ENCODE measurements around the gene ESYT2. TPM values are rescaled to one million over a fixed set of nuclear protein-coding genes. Genes with fewer than 3 reads are reported as not detected.
"Not testable (repeated sequence)": the region's sequence is repeated elsewhere in the genome, so short reads cannot be mapped to it uniquely, and the experiment has no call there.

The ESYT2 gene
- total RNA-seq, 8 experiments from 2014 or later = 10.9 to 141 (median 26.2) TPM

DNA sequence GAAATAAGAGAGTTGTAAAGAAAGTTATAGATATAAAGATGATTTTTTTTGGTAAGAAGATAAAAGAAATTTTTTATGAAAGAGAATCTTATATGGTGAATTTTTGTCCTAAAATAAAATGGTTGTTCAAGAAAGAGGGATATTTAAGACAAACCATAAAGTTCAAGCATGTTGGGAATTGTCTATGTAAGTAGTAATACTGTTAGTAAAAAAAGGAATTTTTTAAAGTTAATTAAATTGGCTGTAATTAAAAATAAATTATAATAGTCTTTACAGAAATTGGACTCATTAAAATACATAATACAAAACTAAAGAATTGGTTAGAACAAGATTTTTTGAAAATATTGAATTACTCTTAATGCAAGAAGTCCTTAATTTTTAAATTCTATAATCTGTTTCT, 17.0 kb upstream of the ESYT2 start:
- Histone ChIP-seq H3K4me1 (replicated peaks in 1 of 2) (peaks cover 8 to 10% of the 10 kb centered on the region in 2 donors), H3K4me3 (no peak overlapping the region), H3K27ac (no peak overlapping the region)
- ATAC-seq (replicated peaks in 6 of 8) = no peak
- in situ Hi-C loops (cut with MboI; ENCODE audit: low pct_unique_long_range_greater_than_20kb in 2 of 9, low sequenced_read_pairs in 9 of 9, unreplicated experiment in 9 of 9) = no loop called here

DNA sequence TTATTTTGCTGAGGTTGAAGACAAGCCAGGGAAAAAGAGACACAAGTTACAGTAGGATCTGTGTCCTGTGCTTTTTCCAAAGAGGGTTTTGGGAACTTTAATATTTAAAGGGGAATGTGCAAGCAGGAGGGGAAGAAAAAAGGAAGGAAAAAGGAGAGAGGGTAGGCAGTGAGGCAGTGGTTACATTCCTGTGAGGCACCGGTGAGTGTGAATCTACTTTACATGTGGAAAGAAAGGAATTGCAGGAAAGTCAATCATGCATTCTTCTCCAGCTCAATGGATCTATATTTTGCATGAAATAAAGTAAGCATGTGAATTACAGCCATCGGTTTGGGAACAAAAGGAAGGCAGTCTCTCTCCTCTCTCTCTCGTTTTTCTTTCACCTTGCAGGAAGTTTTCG, 14.5 kb upstream of the ESYT2 start:
- in situ Hi-C loops (cut with MboI; ENCODE audit: low pct_unique_long_range_greater_than_20kb in 2 of 9, low sequenced_read_pairs in 9 of 9, unreplicated experiment in 9 of 9) = no loop called here
- Histone ChIP-seq H3K4me3 (no peak overlapping the region), H3K4me1 (replicated peaks in 1 of 2) (peaks cover 8 to 10% of the 10 kb centered on the region in 2 donors), H3K27ac (no peak overlapping the region)
- 4 to 48% (median 32%) methylated on average over 1 to 4 of the region's 4 CpGs for WGBS, 10 experiments
- peak in 1 of 8 experiments; percentile 25 for ATAC-seq (replicated peaks in 6 of 8)

DNA sequence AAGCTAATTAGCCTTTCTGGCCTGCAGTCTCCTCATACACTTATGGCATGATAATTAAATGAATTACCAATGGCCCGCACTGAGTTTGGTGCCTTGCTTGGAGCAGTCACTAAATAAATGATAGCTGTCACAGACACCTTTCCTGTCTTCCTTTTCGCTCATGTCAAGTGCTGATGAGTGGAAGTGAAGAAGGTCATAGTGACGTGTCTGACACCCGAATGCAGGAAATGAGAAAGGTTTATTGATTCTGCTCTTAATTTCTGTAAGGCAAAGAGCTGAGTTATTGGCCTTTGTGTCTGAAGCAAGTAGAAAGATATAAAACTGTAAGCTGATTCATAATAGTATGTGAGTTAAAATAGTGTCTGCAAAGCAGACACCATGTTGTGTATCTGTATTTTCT, 13.2 kb upstream of the ESYT2 start:
- WGBS, 10 experiments = 58 to 100% (median 82%) methylated on average over 2 to 4 of the region's 4 CpGs; no CpG with 5 or more reads in 4 of the 10 experiments
- Histone ChIP-seq H3K4me3 (no peak overlapping the region), H3K4me1 (replicated peaks in 1 of 2) (peaks cover 8 to 10% of the 10 kb centered on the region in 2 donors), H3K27ac (no peak overlapping the region)
- in situ Hi-C loops (cut with MboI; ENCODE audit: low pct_unique_long_range_greater_than_20kb in 2 of 9, low sequenced_read_pairs in 9 of 9, unreplicated experiment in 9 of 9) = no loop called here
- peak in 1 of 8 experiments; percentile 25 for ATAC-seq (replicated peaks in 6 of 8)

DNA sequence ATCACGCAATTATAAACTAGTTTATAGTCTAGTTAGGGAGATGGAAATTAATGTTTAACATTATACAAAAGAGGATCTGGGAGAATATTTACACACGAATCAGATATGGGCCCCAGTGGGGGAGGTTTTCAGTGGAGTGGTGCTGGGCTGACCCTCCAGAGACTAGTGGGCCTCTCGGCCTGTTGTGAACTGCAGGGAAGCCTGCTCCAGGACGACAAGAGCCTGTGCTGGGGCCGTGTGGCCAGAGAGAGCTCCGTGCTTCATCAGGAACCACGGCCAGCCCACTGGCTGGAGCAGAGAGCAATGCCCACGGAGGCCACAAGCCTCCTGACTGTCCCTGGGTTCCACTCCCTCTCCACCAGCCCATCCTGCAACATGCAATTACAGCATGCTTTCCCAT, 11.3 kb upstream of the ESYT2 start:
- in situ Hi-C loops (cut with MboI; ENCODE audit: low pct_unique_long_range_greater_than_20kb in 2 of 9, low sequenced_read_pairs in 9 of 9, unreplicated experiment in 9 of 9) = no loop called here
- ATAC-seq (replicated peaks in 6 of 8) = no peak
- H3K4me3 ChIP-seq = no peak overlapping the region
- H3K27ac ChIP-seq = no peak overlapping the region
- 28 to 100% (median 58%) methylated on average over 1 to 5 of the region's 8 CpGs; no CpG with 5 or more reads in 4 of the 10 experiments for WGBS, 10 experiments
- peaks cover 8 to 10% of the 10 kb centered on the region in 2 donors for H3K4me1 ChIP-seq (replicated peaks in 1 of 2)

DNA sequence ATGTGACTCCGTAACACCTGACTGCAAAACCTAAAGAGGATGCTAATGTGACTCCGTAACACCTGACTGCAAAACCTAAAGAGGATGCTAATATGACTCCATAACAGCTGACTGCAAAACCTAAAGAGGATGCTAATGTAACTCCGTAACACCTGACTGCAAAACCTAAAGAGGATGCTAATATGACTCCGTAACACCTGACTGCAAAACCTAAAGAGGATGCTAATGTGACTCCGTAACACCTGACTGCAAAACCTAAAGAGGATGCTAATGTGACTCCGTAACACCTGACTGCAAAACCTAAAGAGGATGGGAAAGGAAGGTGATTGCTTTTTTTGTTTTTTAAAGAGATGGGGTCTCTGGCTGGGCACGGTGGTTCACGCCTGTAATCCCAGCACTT, 9.9 kb upstream of the ESYT2 start:
- H3K27ac ChIP-seq; in situ Hi-C loops (cut with MboI; ENCODE audit: low pct_unique_long_range_greater_than_20kb in 2 of 9, low sequenced_read_pairs in 9 of 9, unreplicated experiment in 9 of 9); H3K4me3 ChIP-seq; ATAC-seq (replicated peaks in 6 of 8): not testable (repeated sequence)
- WGBS, 10 experiments = no CpG with 5 or more reads among the region's 8 CpGs
- peaks cover 13 to 16% of the 10 kb centered on the region in 2 donors for H3K4me1 ChIP-seq (replicated peaks in 1 of 2)

DNA sequence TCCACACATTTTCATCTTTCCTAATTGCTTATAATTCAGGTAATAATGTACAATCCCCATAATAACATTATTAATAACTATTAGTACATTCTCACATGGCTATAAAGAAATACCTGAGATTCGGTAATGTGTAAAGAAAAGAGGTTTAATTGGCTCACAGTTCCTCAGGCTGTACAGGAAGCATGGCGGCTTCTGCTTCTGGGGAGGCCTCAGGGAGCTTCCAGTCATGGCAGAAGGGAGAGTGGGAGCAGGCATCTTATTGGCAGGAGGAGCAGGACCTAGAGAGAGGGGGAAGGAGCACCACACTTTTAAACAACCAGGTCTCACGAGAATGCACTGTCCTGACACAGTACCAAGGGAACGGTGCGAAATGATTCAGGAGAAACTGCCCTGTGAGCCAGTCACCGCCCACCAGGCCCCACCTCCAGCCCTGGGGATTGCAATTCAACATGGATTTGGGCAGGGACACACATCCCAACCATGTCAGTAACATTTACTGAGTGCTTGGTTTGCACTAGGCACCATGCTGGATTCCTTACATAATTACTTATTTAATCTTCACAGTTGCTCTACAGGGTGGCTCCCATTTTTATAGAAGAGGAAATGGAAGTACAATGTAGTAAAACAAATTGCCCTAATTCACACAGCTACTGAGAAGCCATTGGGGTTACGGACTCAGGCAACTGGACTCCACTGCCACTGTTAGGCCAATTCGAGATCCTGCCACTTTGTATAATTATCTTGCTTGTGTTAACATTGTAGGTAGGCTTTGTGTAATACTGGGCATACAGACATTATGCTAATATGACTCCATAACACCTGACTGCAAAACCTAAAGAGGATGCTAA, 8.7 kb upstream of the ESYT2 start:
- peak in 2 of 8 experiments; percentile 34 to 92 for ATAC-seq (replicated peaks in 6 of 8)
- in situ Hi-C loops (cut with MboI; ENCODE audit: low pct_unique_long_range_greater_than_20kb in 2 of 9, low sequenced_read_pairs in 9 of 9, unreplicated experiment in 9 of 9) = no loop called here
- WGBS, 10 experiments = 54 to 100% (median 80%) methylated on average over 1 to 7 of the region's 8 CpGs; no CpG with 5 or more reads in 1 of the 10 experiments
- H3K4me3 ChIP-seq = no peak overlapping the region
- H3K27ac ChIP-seq = no peak overlapping the region
- peaks cover 6 to 9% of the 10 kb centered on the region in 2 donors for H3K4me1 ChIP-seq (replicated peaks in 1 of 2)

DNA sequence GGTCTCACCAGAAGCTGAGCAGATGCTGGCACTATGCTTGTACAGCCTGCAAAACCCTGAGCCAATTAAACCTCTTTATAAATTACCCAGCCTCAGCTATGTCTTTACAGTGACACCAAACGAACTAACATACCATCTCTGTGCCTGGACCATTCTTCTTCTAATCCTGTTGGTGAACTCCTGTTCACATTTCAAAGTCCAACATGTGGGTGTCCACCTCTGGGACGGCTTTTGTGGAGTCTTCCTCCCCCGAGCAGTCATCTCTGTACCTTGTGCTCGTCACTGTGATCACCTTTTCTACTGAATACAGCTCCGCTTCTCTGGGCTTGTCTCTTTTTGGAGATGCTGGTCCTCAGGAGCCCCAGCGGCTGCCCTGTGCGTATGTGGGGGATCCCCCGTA, 7.4 kb upstream of the ESYT2 start:
- in situ Hi-C loops (cut with MboI; ENCODE audit: low pct_unique_long_range_greater_than_20kb in 2 of 9, low sequenced_read_pairs in 9 of 9, unreplicated experiment in 9 of 9) = no loop called here
- no peak for ATAC-seq (replicated peaks in 6 of 8)
- WGBS, 10 experiments = 50 to 100% (median 87%) methylated on average over 1 to 7 of the region's 8 CpGs; no CpG with 5 or more reads in 4 of the 10 experiments

DNA sequence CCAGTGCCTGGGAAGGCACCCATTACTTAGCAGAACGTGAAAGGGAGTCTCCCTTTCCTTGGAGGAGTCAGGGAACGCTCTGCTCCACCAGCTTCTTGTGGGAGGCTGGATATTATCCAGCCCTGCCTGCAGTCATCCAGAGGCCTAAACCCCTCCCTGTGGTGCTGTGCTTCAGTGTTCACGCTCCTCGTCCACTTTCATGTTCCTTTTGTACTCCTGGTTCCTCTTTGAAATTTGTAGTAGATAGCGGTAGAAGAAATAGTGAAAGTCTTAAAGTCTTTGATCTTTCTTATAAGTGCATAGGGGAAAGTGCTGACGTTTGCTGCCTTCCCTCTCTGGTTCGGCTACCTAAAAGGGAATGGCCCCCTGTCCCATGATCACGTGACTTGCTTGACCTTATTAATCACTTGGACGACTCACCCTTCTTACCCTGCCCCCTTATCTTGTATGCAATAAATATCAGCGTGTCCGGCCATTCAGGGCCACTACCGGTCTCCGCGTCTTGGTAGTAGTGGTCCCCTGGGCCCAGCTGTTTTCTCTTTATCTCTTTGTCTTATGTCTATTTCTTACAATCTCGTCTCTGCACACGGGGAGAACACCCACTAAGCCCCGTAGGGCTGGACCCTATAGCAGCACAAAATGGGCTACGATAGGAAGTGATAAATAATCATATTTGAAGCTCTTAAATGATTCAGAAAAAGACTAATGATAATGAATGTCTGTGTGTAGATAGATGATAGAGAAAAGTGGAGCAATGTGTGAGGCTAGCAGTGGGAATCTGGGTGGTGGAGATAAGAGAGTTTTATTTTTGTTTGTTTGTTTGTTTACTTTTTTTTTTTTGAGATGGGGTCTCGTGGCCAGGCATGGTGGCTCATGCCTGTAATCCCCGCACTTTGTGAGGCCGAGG, 5.8 kb upstream of the ESYT2 start:
- 38 to 95% (median 60%) methylated on average over 3 to 19 of the region's 21 CpGs; no CpG with 5 or more reads in 1 of the 10 experiments for WGBS, 10 experiments
- peak in 3 of 8 experiments; percentile 13 to 38 (median 33) for ATAC-seq (replicated peaks in 6 of 8)
- H3K4me3 ChIP-seq = no peak overlapping the region
- H3K27ac ChIP-seq = peak overlapping the region in 1 of 2 donors; percentile 31
- H3K4me1 ChIP-seq (replicated peaks in 1 of 2) = peaks cover 6 to 11% of the 10 kb centered on the region in 2 donors
- in situ Hi-C loops (cut with MboI; ENCODE audit: low pct_unique_long_range_greater_than_20kb in 2 of 9, low sequenced_read_pairs in 9 of 9, unreplicated experiment in 9 of 9) = no loop called here

More for the DNA sequence above, 7.4 kb upstream of the ESYT2 start:
- H3K4me1 ChIP-seq (replicated peaks in 1 of 2) = peaks cover 6 to 7% of the 10 kb centered on the region in 2 donors
- no peak overlapping the region for H3K27ac ChIP-seq
- no peak overlapping the region for H3K4me3 ChIP-seq

DNA sequence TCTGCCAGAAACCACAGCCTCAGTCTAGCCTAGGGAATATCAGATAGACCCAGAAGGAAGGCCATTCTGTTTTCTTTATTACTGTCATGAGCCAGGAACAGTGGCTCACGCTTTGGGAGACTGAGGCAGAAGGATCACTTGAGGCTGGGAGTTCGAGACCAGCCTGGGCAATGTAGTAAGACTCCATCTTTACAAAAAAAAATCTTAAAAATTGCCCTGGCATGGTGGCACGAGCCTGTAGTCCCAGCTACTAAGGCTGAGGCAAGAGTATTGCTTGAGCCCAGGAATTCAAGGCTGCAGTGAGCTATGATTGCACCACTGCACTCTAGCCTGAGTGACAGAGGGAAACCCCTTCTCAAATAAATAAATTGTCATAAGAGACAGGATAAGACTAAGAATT, 3.7 kb upstream of the ESYT2 start:
- Histone ChIP-seq H3K4me1 (replicated peaks in 1 of 2) (peaks cover 6 to 11% of the 10 kb centered on the region in 2 donors), H3K27ac (no peak overlapping the region), H3K4me3 (no peak overlapping the region)
- 40 to 100% (median 71%) methylated on average over 1 to 3 of the region's 3 CpGs; no CpG with 5 or more reads in 1 of the 10 experiments for WGBS, 10 experiments
- in situ Hi-C loops (cut with MboI; ENCODE audit: low pct_unique_long_range_greater_than_20kb in 2 of 9, low sequenced_read_pairs in 9 of 9, unreplicated experiment in 9 of 9) = no loop called here
- no peak for ATAC-seq (replicated peaks in 6 of 8)

DNA sequence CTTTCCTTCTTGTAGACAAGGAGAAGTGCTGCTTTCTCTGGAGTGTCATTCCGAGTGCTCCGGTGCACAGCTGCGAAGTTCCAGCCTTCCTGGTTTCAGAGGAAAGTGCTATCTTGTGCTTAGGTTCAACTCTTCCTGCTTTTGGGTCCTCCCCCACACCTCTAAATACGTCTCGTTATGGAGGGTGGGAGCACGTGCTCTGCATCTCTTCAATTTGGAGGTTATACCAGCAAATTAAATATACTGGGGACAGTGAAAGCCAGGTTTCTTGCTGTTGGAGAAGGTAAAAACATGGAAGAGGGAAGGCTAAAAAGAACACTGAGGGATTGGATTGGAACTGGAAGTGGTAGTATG, 2.4 kb upstream of the ESYT2 start:
- no peak overlapping the region for H3K27ac ChIP-seq
- 79 to 92% (median 83%) methylated on average over 2 to 6 of the region's 6 CpGs; no CpG with 5 or more reads in 3 of the 10 experiments for WGBS, 10 experiments
- in situ Hi-C loops (cut with MboI; ENCODE audit: low pct_unique_long_range_greater_than_20kb in 2 of 9, low sequenced_read_pairs in 9 of 9, unreplicated experiment in 9 of 9) = no loop called here
- no peak overlapping the region for H3K4me3 ChIP-seq
- no peak for ATAC-seq (replicated peaks in 6 of 8)
- H3K4me1 ChIP-seq (replicated peaks in 1 of 2) = peaks cover 10 to 19% of the 10 kb centered on the region in 2 donors

DNA sequence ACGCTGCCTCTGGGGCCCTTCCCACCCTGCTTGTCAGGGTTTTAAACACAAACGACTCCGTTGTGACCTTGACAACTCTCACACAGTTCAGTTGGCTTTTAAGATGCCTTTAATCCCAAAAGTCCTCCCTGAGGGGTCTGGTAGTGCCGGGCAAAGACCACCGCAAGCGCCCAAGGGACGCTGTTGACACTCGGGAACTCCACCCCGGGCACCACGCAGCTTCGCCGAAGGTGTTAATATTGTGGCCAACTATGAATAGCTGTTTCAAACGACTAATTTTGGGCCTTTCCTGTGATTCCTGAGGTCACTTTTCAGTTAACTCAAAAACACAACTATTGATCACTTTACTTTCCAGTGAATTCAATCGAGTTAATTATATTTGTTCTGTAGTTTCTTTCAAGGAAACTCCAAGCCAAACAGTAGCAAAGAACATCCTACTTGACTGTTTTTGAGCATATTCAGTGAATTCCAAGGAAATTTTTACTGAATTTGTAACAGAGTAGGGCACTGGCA, 958 bp upstream of the ESYT2 start:
- in situ Hi-C loops (cut with MboI; ENCODE audit: low pct_unique_long_range_greater_than_20kb in 2 of 9, low sequenced_read_pairs in 9 of 9, unreplicated experiment in 9 of 9) = no loop called here
- H3K4me1 ChIP-seq (replicated peaks in 1 of 2) = peaks cover 10 to 15% of the 10 kb centered on the region in 2 donors
- H3K4me3 ChIP-seq = peak overlapping the region; percentile 59 to 82 (median 75)
- ATAC-seq (replicated peaks in 6 of 8) = no peak
- WGBS, 10 experiments = 0 to 14% (median 1%) methylated on average over 1 to 14 of the region's 14 CpGs; no CpG with 5 or more reads in 1 of the 10 experiments
- H3K27ac ChIP-seq = peak overlapping the region; percentile 89 to 95

DNA sequence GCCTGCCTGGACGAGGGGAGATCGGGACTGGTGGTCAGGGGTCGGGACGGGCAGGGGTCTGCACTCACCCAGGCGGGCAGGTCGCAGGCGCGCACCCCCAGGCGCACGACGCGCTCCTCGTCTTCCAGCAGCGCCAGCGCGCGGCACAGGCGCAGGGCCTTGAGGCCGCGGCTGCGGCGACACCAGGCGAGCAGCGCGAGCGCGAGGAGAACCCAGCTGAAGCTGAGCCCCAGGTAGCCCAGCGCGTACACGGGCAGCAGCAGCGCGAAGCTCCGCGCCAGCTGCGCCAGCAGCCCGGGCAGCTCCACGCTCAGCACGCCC, 328 bp downstream of the ESYT2 start:
- Histone ChIP-seq H3K27ac (peak overlapping the region; percentile 81 to 95), H3K4me1 (replicated peaks in 1 of 2) (peaks cover 5 to 12% of the 10 kb centered on the region in 2 donors), H3K4me3 (peak overlapping the region; percentile 59 to 82 (median 75))
- 0% methylated on average over 2 to 5 of the region's 38 CpGs; no CpG with 5 or more reads in 8 of the 10 experiments for WGBS, 10 experiments
- in situ Hi-C loops (cut with MboI; ENCODE audit: low pct_unique_long_range_greater_than_20kb in 2 of 9, low sequenced_read_pairs in 9 of 9, unreplicated experiment in 9 of 9) = no loop called here
- peak; percentile 48 to 69 (median 60) for ATAC-seq (replicated peaks in 6 of 8)

Data from motor neuron (in vitro differentiated cells).